Colonic mucosa (tissue), 4 donors: ENCODE results near the gene MYO9B. TPM values are rescaled to one million over a fixed set of nuclear protein-coding genes. Genes with fewer than 3 reads are reported as not detected.

Source experiments
- DNase-seq: peaks from one replicate; pipeline ENCODE4 v3.0.0-alpha.2; 2020
- H3K27ac ChIP-seq: fragments of 200-600 bp; one replicate; pipeline ENCODE4 v1.8.0; 2021
- H3K27me3 ChIP-seq: fragments of 200-600 bp; one replicate; pipeline ENCODE4 v1.8.0; 2021
- H3K36me3 ChIP-seq: fragments of 200-600 bp; one replicate; pipeline ENCODE4 v1.8.0; 2021
- H3K4me1 ChIP-seq: fragments of 200-600 bp; one replicate; pipeline ENCODE4 v1.8.0; 2021; ENCODE audit warnings: mild to moderate bottlenecking
- H3K4me3 ChIP-seq: fragments of 200-600 bp; one replicate; pipeline ENCODE4 v1.8.0; 2021
- H3K9ac ChIP-seq, 2 donors: one replicate each; pipeline ENCODE4 v1.7.0; 2013; ENCODE audit warnings: control low read depth in 2 of 2, low read depth in 2 of 2, low read length in 2 of 2
- H3K9me3 ChIP-seq: fragments of 200-600 bp; one replicate; pipeline ENCODE4 v1.8.0; 2021
- CTCF ChIP-seq: fragments of 200-600 bp; IDR thresholded peaks from one replicate; pipeline ENCODE4 v1.8.0; 2022; ENCODE audit warnings: antibody characterized with exemption, mild to moderate bottlenecking
- intact Hi-C: fragments of 100-400 bp; cut with DNase I; formaldehyde crosslinking; loops from one replicate; pipeline ENCODE4 v1.14.1; 2022
- total RNA-seq, 2 donors: library from RNA; stranded (reverse); fragmentation: NEBNext Ultra II Directional in 1 of 2; extraction: Animal tissue kit (Norgen Biotek cat#: 25700) in 1 of 2; gene quantifications; one replicate each; pipeline ENCODE4 v1.2.1, GENCODE V29; 2021
- donor health status: healthy.
- donor health status: DM: no; HTN: no; CAD: no.
- donor health status: DM: no; HTN: no; CAD: no.

The MYO9B gene
- total RNA-seq, 2 donors from 2014 or later = 56.5 to 89.2 TPM

GRCh38 chr19:17031741-17032140 is 43.8 kb upstream of the MYO9B start:
- Histone ChIP-seq H3K9ac (no peak overlapping the region), H3K27me3 (no peaks in the 10 kb centered on the region), H3K27ac (no peak overlapping the region), H3K36me3 (no peaks in the 10 kb centered on the region), H3K4me3 (no peak overlapping the region), H3K9me3 (no peaks in the 10 kb centered on the region), H3K4me1 (no peaks in the 10 kb centered on the region)
- DNase-seq = no peak
- intact Hi-C loops = no loop called here
- TF ChIP-seq CTCF = no peak

DNA sequence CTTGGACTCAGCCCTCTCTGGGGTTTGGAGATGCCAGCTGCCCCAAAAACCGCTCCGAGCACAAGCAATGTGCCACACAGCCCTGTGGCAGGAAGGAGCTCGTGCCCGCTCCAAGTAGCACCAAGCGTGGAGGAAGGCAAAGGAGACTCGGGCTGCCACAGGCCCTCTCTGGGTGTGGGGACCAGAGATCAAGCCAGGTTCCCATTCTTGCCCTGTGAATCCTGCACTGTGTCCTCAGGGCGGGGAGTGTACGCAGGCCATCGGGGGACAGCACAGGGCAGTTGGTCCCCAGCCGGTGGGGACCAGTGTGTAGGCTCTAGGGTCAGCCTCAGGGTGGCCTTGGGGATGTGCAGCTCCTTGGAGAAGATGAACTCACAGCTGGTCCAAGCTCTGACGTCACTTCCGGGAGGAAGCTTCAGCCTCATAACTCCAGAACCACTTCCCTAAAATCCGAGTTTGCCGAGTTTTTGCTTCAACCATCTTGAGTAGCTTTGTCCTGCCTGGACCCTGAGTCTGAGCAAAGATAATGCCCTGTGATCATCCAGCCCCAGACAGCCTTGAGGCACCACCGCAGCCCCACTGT is 39.6 kb upstream of the MYO9B start:
- H3K27me3 ChIP-seq = no peaks in the 10 kb centered on the region
- no peaks in the 10 kb centered on the region for H3K4me1 ChIP-seq
- TF ChIP-seq CTCF = no peak
- H3K4me3 ChIP-seq = no peak overlapping the region
- H3K36me3 ChIP-seq = no peaks in the 10 kb centered on the region
- no peak overlapping the region for H3K27ac ChIP-seq
- no peaks in the 10 kb centered on the region for H3K9me3 ChIP-seq
- no peak overlapping the region for H3K9ac ChIP-seq
- no peak for DNase-seq
- intact Hi-C loops = no loop called here

DNA sequence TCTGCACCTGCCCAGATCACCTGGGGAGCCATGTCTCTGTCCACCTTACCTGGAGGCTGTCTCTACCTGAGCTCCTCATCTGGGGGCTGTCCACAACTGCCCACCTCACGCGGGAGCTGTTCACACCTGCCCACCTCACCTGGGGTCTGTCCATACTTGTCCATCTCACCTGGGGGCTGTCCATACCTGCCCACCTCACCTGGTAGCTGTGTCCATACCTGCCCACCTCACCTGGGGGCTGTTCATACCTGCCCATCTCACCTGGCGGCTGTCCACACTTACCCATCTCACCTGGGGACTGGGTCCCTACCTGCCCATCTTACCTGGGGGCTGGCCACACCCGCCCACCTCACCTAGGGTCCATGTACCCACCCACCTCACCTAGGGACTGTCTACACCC is 38.9 kb upstream of the MYO9B start:
- H3K9ac ChIP-seq = no peak overlapping the region
- H3K9me3 ChIP-seq = no peaks in the 10 kb centered on the region
- H3K27ac ChIP-seq = no peak overlapping the region
- TF ChIP-seq CTCF = no peak
- H3K4me1 ChIP-seq = no peaks in the 10 kb centered on the region
- intact Hi-C loops = no loop called here
- DNase-seq = no peak
- no peaks in the 10 kb centered on the region for H3K27me3 ChIP-seq
- H3K4me3 ChIP-seq = no peak overlapping the region
- H3K36me3 ChIP-seq = no peaks in the 10 kb centered on the region

GRCh38 chr19:17037184-17037583 is 38.4 kb upstream of the MYO9B start:
- TF ChIP-seq CTCF = no peak
- intact Hi-C loops = no loop called here
- H3K4me1 ChIP-seq = no peaks in the 10 kb centered on the region
- H3K4me3 ChIP-seq = no peak overlapping the region
- H3K27me3 ChIP-seq = no peaks in the 10 kb centered on the region
- no peak overlapping the region for H3K27ac ChIP-seq
- no peaks in the 10 kb centered on the region for H3K9me3 ChIP-seq
- H3K9ac ChIP-seq = no peak overlapping the region
- H3K36me3 ChIP-seq = no peaks in the 10 kb centered on the region
- no peak for DNase-seq

DNA sequence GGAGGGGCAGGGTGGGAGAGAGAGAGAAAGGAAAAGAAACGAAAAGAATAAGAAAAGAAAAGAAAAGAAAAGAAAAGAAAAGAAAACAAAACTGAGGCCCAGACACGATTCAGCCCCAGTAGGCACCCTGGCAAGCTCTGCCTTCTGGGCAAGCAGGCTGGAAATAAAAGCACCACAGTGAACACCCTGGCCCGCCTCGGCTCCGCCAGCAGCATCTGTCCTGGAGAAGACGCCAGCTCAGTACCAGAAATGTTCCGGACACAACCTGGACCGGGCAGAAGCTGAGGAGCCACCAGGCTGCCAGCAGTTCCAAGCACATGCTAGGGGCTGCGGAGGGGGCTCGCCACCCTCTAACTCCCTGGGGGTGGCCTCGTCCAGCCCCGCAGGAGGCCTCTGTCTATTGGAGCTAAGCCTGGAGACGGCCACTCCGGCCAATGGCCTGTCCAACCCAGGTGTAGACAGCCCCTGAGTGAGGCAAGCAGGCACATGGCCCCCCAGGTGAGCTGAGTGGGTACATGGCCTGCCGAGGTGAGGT is 37.5 kb upstream of the MYO9B start:
- DNase-seq = no peak
- no peak overlapping the region for H3K9ac ChIP-seq
- TF ChIP-seq CTCF = no peak
- no peak overlapping the region for H3K4me3 ChIP-seq
- no peaks in the 10 kb centered on the region for H3K36me3 ChIP-seq
- no peaks in the 10 kb centered on the region for H3K27me3 ChIP-seq
- H3K4me1 ChIP-seq = no peaks in the 10 kb centered on the region
- no peaks in the 10 kb centered on the region for H3K9me3 ChIP-seq
- H3K27ac ChIP-seq = no peak overlapping the region
- intact Hi-C loops = no loop called here
